ENCODE data around the gene PTH2R.

- TF ChIP-seq MAX (IDR thresholded peaks at IDR 0.05) (no peak), YY1 (IDR thresholded peaks at IDR 0.05) (no peak), JUND (IDR thresholded peaks at IDR 0.05) (no peak), RXRA (IDR thresholded peaks at IDR 0.05) (no peak), REST (IDR thresholded peaks at IDR 0.05) (no peak), TAF1 (conservative IDR thresholded peaks at IDR 0.05) (no peak), RAD21 (IDR thresholded peaks at IDR 0.05) (no peak), NR2F2 (IDR thresholded peaks at IDR 0.05) (no peak), EGR1 (IDR thresholded peaks at IDR 0.05; ENCODE audit: low read depth in 2 of 2) (no peak), FOXA1 (IDR thresholded peaks at IDR 0.05) (no peak), ZBTB33 (IDR thresholded peaks at IDR 0.05) (no peak)
- TF ChIP-seq, protein P1, sequence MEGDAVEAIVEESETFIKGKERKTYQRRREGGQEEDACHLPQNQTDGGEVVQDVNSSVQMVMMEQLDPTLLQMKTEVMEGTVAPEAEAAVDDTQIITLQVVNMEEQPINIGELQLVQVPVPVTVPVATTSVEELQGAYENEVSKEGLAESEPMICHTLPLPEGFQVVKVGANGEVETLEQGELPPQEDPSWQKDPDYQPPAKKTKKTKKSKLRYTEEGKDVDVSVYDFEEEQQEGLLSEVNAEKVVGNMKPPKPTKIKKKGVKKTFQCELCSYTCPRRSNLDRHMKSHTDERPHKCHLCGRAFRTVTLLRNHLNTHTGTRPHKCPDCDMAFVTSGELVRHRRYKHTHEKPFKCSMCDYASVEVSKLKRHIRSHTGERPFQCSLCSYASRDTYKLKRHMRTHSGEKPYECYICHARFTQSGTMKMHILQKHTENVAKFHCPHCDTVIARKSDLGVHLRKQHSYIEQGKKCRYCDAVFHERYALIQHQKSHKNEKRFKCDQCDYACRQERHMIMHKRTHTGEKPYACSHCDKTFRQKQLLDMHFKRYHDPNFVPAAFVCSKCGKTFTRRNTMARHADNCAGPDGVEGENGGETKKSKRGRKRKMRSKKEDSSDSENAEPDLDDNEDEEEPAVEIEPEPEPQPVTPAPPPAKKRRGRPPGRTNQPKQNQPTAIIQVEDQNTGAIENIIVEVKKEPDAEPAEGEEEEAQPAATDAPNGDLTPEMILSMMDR (IDR thresholded peaks at IDR 0.05; ENCODE audit: low read depth, low read length, missing input control), result no peak
- TF ChIP-seq, protein P2, sequence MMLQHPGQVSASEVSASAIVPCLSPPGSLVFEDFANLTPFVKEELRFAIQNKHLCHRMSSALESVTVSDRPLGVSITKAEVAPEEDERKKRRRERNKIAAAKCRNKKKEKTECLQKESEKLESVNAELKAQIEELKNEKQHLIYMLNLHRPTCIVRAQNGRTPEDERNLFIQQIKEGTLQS (IDR thresholded peaks at IDR 0.05), result no peak
Observed at GRCh38 chr2:208384637-208385036, 22.0 kb upstream of the PTH2R start.
